HG03196 (cell line): Measurements from ENCODE around the gene NCS1.

Experiments
- ATAC-seq: cut with Tn5 transposase; IDR thresholded peaks from one replicate; pipeline ENCODE4 v1.9.1; 2021; ENCODE audit not compliant: unreplicated experiment

The NCS1 gene

GRCh38 chr9:130193103-130193502 lies 20.9 kb downstream of the NCS1 start:
- no peak for ATAC-seq

GRCh38 chr9:130193531-130194377 lies 21.6 kb downstream of the NCS1 start:
- ATAC-seq = no peak

DNA sequence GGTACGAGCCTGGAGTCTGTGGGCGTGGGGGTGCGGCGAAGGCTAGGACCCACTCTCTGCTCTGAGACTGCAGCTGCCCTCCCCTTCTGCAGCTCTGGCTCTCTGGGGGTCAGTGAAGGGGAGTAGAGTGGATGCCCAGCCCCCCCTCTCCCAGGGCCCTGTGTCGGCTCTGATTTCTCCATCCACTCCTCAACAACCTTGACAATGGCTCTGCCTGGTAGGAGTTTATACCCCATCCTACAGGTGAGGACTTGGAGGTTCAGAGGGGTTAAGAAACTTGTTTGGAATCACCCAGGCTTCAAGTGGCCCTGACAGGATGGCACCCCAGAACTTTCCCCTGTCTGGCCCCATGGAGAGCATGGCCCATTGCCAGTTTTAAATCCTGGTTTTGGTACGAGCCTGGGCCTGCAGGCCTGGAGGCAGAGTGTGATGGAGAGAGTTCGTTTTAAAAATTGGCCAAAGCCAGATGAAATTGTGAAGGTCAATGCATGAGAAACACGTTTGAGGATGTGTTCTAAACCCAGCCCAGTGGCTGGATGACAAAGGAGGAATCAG lies 22.3 kb downstream of the NCS1 start:
- ATAC-seq = no peak

- ATAC-seq = no peak
Observed at GRCh38 chr9:130195638-130196037, 23.4 kb downstream of the NCS1 start.

GRCh38 chr9:130196643-130197042 lies 24.4 kb downstream of the NCS1 start:
- ATAC-seq = no peak

- no peak for ATAC-seq
Observed at GRCh38 chr9:130197386-130197785, 25.2 kb downstream of the NCS1 start.

DNA sequence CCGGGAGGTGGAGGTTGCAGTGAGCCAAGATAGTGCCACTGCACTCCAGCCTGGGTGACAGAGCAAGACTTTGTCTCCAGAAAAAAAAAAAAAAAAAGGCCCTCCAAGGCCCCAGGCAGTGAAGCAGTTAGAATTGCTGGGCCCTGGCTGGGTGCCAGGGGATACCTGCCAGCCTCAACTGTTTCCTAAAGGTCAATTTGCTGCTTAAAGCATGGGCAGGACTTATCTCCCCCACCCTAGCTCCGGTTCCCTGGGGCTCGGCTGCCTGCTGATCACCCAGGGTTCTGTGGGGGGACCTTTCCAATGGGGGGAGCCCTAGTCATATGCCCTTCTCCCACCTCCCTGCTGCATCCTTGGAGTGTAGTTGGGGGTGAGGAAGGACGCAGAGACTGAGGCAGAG lies 25.7 kb downstream of the NCS1 start:
- ATAC-seq = no peak

DNA sequence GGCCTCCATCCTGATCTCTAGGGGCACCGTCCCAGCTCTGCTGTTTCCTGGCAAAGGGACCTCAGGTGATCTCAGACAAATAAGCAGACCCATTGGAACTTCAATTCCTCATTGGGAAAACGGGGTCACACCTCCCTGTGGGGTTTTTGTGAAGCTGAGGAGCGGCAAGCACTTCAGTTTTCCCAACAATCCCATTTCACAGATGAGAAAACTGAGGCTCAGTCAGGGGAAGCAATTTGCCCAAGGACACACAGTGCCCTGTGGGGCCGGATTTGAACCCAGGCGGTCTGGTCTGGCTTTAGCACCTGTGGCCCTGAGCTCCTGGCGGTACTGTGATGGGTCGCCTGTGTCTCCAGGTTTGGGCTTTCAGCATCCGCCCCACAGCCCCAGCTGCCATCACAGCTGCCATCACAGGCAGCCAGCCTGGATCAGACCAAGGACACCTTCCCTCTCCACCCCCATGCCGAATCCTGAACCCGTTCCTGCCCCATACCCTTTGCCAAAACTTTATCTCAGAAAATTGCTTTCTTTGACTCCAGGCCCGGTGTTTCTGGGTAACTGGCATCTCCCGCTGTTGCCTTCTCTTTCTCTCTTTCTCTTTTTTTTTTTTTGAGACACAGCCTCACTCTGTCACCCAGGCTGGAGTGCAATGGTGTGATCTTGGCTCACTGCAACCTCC lies 26.4 kb downstream of the NCS1 start:
- no peak for ATAC-seq

DNA sequence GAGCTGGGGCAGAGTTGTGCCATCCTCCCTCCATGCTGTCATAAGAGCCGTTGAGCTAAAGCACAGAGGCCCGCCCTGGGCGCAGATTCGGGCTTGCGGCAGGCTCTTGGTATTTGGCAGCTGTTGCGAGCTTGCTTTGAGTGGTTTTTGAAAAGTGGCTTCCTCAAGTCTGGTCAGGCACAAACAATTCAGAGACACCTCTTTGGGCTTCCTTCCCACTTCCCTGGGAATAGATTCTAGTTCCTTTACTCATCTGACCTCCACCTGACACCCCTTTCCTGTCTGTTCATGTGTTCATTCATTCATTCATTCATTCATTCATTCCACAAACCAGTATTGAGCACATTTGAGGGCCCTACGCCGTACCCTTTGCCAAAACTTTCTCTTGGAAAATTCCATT lies 27.4 kb downstream of the NCS1 start:
- ATAC-seq = no peak

- ATAC-seq = no peak
Observed at GRCh38 chr9:130200038-130200849, 28.0 kb downstream of the NCS1 start.

DNA sequence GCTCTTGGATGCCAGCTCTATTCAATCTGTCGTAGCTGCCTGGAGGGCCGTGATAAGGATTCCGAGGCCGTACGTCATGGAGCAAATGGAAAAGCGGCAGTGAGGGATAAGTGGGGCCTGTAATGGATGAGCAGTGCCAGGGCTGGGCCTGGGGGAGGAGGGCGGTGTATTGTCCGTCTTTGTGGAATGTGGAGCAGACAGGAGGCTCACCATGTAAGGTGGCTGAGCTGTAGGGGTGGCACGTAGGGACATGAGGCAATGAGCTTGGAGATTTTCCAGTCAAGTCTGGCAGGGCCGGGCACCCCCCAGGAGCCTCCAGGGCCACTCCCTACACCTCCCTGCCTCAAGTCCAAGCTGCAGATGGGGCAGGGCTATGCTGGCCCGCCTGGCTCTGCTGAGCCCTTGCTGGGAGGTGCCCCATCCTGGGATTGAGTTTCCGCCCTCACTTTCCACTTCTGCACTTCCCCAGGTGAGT lies 29.2 kb downstream of the NCS1 start:
- no peak for ATAC-seq

DNA sequence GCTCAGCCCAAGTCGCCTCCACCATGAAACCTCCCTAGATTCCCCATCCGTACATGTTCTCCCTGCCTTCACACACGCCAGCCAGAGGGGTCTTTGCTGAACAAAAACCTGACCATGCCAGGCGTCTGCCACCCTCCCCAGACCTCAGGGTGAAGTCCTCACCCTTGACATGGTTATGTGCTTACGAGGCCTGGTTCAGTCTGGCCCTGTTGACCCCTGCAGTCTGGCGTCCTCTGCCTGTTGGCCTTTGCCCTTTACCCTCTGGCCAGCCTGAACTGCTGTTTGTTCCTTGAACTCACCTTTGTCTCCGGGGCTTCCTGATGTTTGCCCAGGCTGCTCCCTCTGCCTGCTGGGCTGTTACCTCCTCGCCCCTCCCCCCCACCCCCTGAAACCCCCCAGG lies 29.8 kb downstream of the NCS1 start:
- ATAC-seq = no peak

DNA sequence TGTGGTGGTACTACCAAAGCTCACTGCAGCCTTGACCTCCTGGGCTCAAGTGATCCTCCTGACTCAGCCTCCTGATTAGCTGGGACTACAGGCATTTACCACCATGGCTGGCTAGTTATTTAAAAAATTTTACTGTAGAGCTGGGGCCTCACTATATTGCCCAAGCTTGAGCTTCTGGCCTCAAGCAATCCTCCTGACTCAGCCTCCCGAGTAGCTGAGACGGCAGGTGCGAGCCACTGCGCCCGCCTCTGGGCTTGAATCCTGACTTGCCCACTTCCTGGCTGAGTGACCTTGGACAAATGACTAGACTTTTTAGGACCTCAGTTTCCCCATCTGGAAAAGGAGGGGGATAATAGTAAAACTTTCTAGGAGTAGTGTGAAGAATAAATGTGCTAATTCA lies 32.1 kb downstream of the NCS1 start:
- no peak for ATAC-seq

DNA sequence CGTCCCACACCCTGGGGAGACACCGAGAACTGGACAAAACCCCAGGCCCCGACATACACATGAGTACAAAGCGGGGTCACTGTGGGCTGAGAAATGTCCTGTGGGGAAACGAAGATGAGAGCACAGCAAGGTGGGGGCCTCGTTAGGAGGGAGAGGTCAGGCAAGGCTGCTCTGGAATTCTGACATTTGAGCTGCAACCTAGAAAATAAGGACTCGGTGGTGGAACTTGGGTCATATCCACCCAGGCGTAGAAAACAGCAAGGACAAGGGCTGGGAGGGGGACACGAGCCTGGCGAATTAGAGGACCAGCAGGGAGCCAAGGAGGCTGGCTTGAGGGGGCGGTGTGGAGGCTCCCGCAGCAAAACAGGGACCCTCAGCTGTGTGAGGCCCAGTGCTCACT lies 32.8 kb downstream of the NCS1 start:
- ATAC-seq = no peak

DNA sequence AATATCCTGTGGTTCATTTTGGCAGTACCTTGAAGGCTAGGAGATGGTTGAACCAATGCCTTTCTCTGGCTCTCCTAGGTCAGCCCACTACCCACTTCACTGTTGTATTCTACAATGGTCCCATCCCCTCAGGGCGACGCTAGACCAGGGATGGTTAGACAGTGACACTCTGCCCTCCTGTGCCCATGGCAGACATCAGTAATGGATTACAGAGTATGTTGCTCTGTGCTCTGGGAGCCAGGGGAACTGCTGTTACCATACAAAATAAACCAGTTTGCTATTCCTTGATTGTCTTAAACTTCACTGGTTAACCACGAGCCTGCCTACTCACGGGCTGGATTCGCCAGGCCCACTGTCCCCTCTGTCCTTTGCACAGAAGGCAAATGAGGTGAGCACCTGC lies 33.7 kb downstream of the NCS1 start:
- ATAC-seq = no peak

- no peak for ATAC-seq
Observed at GRCh38 chr9:130206579-130206978, 34.4 kb downstream of the NCS1 start.

- ATAC-seq = no peak
Observed at GRCh38 chr9:130207241-130207992, 35.2 kb downstream of the NCS1 start.

- ATAC-seq = no peak
Observed at GRCh38 chr9:130208600-130209347, 36.6 kb downstream of the NCS1 start.

DNA sequence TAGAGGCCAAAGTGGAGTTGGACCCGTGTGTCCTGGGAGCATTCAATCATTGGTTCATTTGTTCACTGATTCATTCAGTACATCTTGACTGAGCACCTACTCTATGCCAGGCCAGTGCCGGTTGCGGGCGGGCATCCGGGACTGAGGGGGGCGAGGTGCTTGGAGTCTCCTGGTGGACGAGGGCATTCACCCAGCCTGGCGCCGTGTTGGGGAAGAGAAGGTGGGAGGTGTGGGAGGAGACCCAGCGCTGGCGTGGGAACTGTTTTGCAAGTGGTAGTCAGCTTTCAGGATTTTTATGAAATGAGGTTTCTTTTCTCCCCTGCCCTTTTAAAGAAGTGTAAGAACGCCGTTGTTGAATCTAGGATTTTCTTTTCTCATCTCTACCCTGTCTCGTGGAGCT lies 37.2 kb downstream of the NCS1 start:
- no peak for ATAC-seq
